SJCRH30 (cell line): ENCODE results near the gene NAA35. TPM values are rescaled to one million over a fixed set of nuclear protein-coding genes. Genes with fewer than 3 reads are reported as not detected.
"Not testable (repeated sequence)": the region's sequence is repeated elsewhere in the genome, so short reads cannot be mapped to it uniquely, and the experiment has no call there.

Source experiments
- DNase-seq, 2 experiments: peaks; one replicate each; pipeline ENCODE4 v3.0.0-alpha.2; 2015 to 2020
- H3K27ac ChIP-seq: fragments of 250-450 bp; sonication (Bioruptor Pico); 2 replicates; pipeline ENCODE4 v1.5.1; 2020; ENCODE audit warnings: mild to moderate bottlenecking, moderate library complexity
- H3K27me3 ChIP-seq: fragments of 250-450 bp; sonication (Bioruptor Pico); 2 replicates; pipeline ENCODE4 v1.5.1; 2020; ENCODE audit warnings: mild to moderate bottlenecking, moderate library complexity
- H3K36me3 ChIP-seq: fragments of 250-450 bp; sonication (Bioruptor Pico); 2 replicates; pipeline ENCODE4 v1.5.1; 2020; ENCODE audit warnings: mild to moderate bottlenecking, moderate library complexity
- H3K4me1 ChIP-seq: fragments of 250-450 bp; sonication (Bioruptor Pico); 2 replicates; pipeline ENCODE4 v1.5.1; 2020; ENCODE audit warnings: mild to moderate bottlenecking, moderate library complexity
- H3K4me3 ChIP-seq: fragments of 250-450 bp; sonication (Bioruptor Pico); 2 replicates; pipeline ENCODE4 v1.5.1; 2020; ENCODE audit warnings: mild to moderate bottlenecking, moderate library complexity
- H3K9me3 ChIP-seq: fragments of 250-450 bp; sonication (Bioruptor Pico); replicated peaks from 2 replicates; pipeline ENCODE4 v1.5.1; 2020; ENCODE audit warnings: mild to moderate bottlenecking, moderate library complexity
- total RNA-seq: library from RNA; depleted of rRNA; stranded (reverse); fragments of >200 nt; shearing (Covaris generic); gene quantifications from 2 replicates; pipeline ENCODE4 v1.2.3, GENCODE V29; 2014

The NAA35 gene
- total RNA-seq, 1 experiment from 2014 or later, result 44.0 TPM

- H3K4me1 ChIP-seq, H3K27me3 ChIP-seq, H3K9me3 ChIP-seq, H3K36me3 ChIP-seq, H3K27ac ChIP-seq, DNase-seq, H3K4me3 ChIP-seq: not testable (repeated sequence)
These were observed 5.0 kb upstream of the NAA35 start for GRCh38 chr9:85935950-85936349.

- Histone ChIP-seq H3K27me3 (no peaks in the 10 kb centered on the region), H3K27ac (peak overlapping the region; percentile 35; the same call in 1 of the 2 replicates), H3K4me3 (peak overlapping the region; percentile 95), H3K4me1 (peaks cover 7% of the 10 kb centered on the region), H3K9me3 (no peaks in the 10 kb centered on the region), H3K36me3 (peaks cover 19% of the 10 kb centered on the region)
- DNase-seq, result no peak
These were observed 593 bp upstream of the NAA35 start for GRCh38 chr9:85940275-85940831.

GRCh38 chr9:85941622-85941940 lies 635 bp downstream of the NAA35 start:
- Histone ChIP-seq H3K36me3 (peaks cover 23% of the 10 kb centered on the region), H3K27ac (peak overlapping the region; percentile 65), H3K4me3 (peak overlapping the region; percentile 95), H3K27me3 (no peaks in the 10 kb centered on the region), H3K4me1 (peaks cover 7% of the 10 kb centered on the region), H3K9me3 (no peaks in the 10 kb centered on the region)
- DNase-seq, result no peak

- Histone ChIP-seq H3K9me3 (no peaks in the 10 kb centered on the region), H3K4me1 (peaks cover 7% of the 10 kb centered on the region), H3K4me3 (peak overlapping the region; percentile 95), H3K27ac (no peak overlapping the region), H3K36me3 (peaks cover 30% of the 10 kb centered on the region), H3K27me3 (no peaks in the 10 kb centered on the region)
- DNase-seq, result no peak
These were observed 1.3 kb downstream of the NAA35 start for GRCh38 chr9:85941966-85942912.

- peaks cover 38% of the 10 kb centered on the region for H3K36me3 ChIP-seq
- H3K27me3 ChIP-seq, result no peaks in the 10 kb centered on the region
- peaks cover 7% of the 10 kb centered on the region for H3K4me1 ChIP-seq
- DNase-seq, result no peak
- no peak overlapping the region for H3K4me3 ChIP-seq
- no peaks in the 10 kb centered on the region for H3K9me3 ChIP-seq
- no peak overlapping the region for H3K27ac ChIP-seq
These were observed 2.2 kb downstream of the NAA35 start for GRCh38 chr9:85942913-85943709.

- no peak for DNase-seq
- Histone ChIP-seq H3K27ac (no peak overlapping the region), H3K4me3 (no peak overlapping the region), H3K36me3 (peaks cover 43% of the 10 kb centered on the region), H3K4me1 (peaks cover 7% of the 10 kb centered on the region), H3K27me3 (no peaks in the 10 kb centered on the region), H3K9me3 (no peaks in the 10 kb centered on the region)
These were observed 2.9 kb downstream of the NAA35 start for GRCh38 chr9:85943757-85944430.

GRCh38 chr9:85944672-85945071 lies 3.7 kb downstream of the NAA35 start:
- Histone ChIP-seq H3K27me3 (no peaks in the 10 kb centered on the region), H3K36me3 (peaks cover 43% of the 10 kb centered on the region), H3K9me3 (no peaks in the 10 kb centered on the region), H3K4me3 (no peak overlapping the region), H3K4me1 (peaks cover 7% of the 10 kb centered on the region), H3K27ac (no peak overlapping the region)
- no peak for DNase-seq

GRCh38 chr9:85949586-85950335 lies 8.8 kb downstream of the NAA35 start:
- no peak overlapping the region for H3K4me3 ChIP-seq
- no peaks in the 10 kb centered on the region; the same call in 1 of the 2 replicates for H3K4me1 ChIP-seq
- H3K27me3 ChIP-seq, result no peaks in the 10 kb centered on the region
- H3K27ac ChIP-seq, result no peak overlapping the region
- H3K36me3 ChIP-seq, result peaks cover 45% of the 10 kb centered on the region
- H3K9me3 ChIP-seq, result no peaks in the 10 kb centered on the region
- peak in 1 of 2 experiments; percentile 32 for DNase-seq

GRCh38 chr9:85959955-85960354 lies 19.0 kb downstream of the NAA35 start:
- Histone ChIP-seq H3K27me3 (no peaks in the 10 kb centered on the region), H3K27ac (no peak overlapping the region), H3K4me3 (no peak overlapping the region), H3K36me3 (peaks cover 45% of the 10 kb centered on the region), H3K9me3 (no peaks in the 10 kb centered on the region), H3K4me1 (peaks cover 6% of the 10 kb centered on the region)
- no peak for DNase-seq

- Histone ChIP-seq H3K27me3 (no peaks in the 10 kb centered on the region), H3K4me3 (no peak overlapping the region), H3K4me1 (peaks cover 6% of the 10 kb centered on the region), H3K36me3 (peaks cover 51% of the 10 kb centered on the region), H3K27ac (no peak overlapping the region), H3K9me3 (no peaks in the 10 kb centered on the region)
- DNase-seq, result peak; percentile 32 to 60
These were observed 19.7 kb downstream of the NAA35 start for GRCh38 chr9:85960688-85961093.

GRCh38 chr9:85964526-85964925 lies 23.6 kb downstream of the NAA35 start:
- peaks cover 51% of the 10 kb centered on the region for H3K36me3 ChIP-seq
- H3K27ac ChIP-seq, result no peak overlapping the region
- peaks cover 6% of the 10 kb centered on the region for H3K4me1 ChIP-seq
- H3K27me3 ChIP-seq, result no peaks in the 10 kb centered on the region
- H3K9me3 ChIP-seq, result no peaks in the 10 kb centered on the region
- DNase-seq, result no peak
- no peak overlapping the region for H3K4me3 ChIP-seq

- H3K4me3 ChIP-seq, result no peak overlapping the region
- H3K27ac ChIP-seq, result no peak overlapping the region
- H3K9me3 ChIP-seq, result no peaks in the 10 kb centered on the region
- no peaks in the 10 kb centered on the region for H3K27me3 ChIP-seq
- DNase-seq, result no peak
- H3K4me1 ChIP-seq, result peaks cover 6% of the 10 kb centered on the region
- peaks cover 53% of the 10 kb centered on the region for H3K36me3 ChIP-seq
These were observed 24.0 kb downstream of the NAA35 start for GRCh38 chr9:85964949-85965348.

- no peaks in the 10 kb centered on the region for H3K9me3 ChIP-seq
- no peak overlapping the region for H3K27ac ChIP-seq
- peaks cover 46% of the 10 kb centered on the region for H3K36me3 ChIP-seq
- H3K4me1 ChIP-seq, result no peaks in the 10 kb centered on the region
- DNase-seq, result no peak
- H3K4me3 ChIP-seq, result no peak overlapping the region
- H3K27me3 ChIP-seq, result no peaks in the 10 kb centered on the region
These were observed 28.8 kb downstream of the NAA35 start for GRCh38 chr9:85969727-85970126.

- Histone ChIP-seq H3K27ac (no peak overlapping the region), H3K36me3 (peaks cover 47% of the 10 kb centered on the region)
- no peak for DNase-seq
These were observed 30.8 kb downstream of the NAA35 start for GRCh38 chr9:85971731-85972130.

More at GRCh38 chr9:85971731-85972130, 30.8 kb downstream of the NAA35 start:
- Histone ChIP-seq H3K27me3 (no peaks in the 10 kb centered on the region), H3K4me3 (no peak overlapping the region), H3K4me1 (no peaks in the 10 kb centered on the region), H3K9me3 (no peaks in the 10 kb centered on the region)
